IMR-90 (cell line): Measurements from ENCODE around the gene ISCA2. TPM values are rescaled to one million over a fixed set of nuclear protein-coding genes. Genes with fewer than 3 reads are reported as not detected.

ENCODE experiments used
- ATAC-seq: fragments of 200-7000 bp; cut with Tn5 transposase; 2 replicates; pipeline ENCODE4 v1.9.1; 2020; ENCODE audit warnings: low read depth, mild to moderate bottlenecking, moderate library complexity
- BruUV-seq: library from RNA; stranded (reverse); fragments of 400-500 nt; replicated peaks from 2 replicates; lab custom pipeline; 2021; lab: Mats Ljungman, UMichigan
- CTCF ChIA-PET: fragments of 300-600 bp; formaldehyde crosslinking; extraction: SDS; loops from one replicate; lab custom pipeline; 2021; ENCODE audit warnings: antibody characterized with exemption; lab: Yijun Ruan, JAX
- POLR2A ChIA-PET: fragments of 300-600 bp; sonication (Branson Sonifier 250); formaldehyde crosslinking; loops from one replicate; lab custom pipeline; 2022; ENCODE audit warnings: antibody characterized with exemption; ENCODE audit not compliant: unreplicated experiment; lab: Charles Lee
- DNase-seq: peaks from one replicate; pipeline ENCODE4 v3.0.0; 2013
- H2AFZ ChIP-seq: replicated peaks from 2 replicates; pipeline ENCODE3; 2013; ENCODE audit warnings: low read length, mild to moderate bottlenecking; ENCODE audit not compliant: poor library complexity
- H2AK5ac ChIP-seq: 2 replicates; pipeline ENCODE4 v1.6.1; 2013; ENCODE audit warnings: low read depth, low read length, inconsistent platforms
- H2AK9ac ChIP-seq: replicated peaks from 2 replicates; pipeline ENCODE3; 2013; ENCODE audit warnings: mild to moderate bottlenecking, low read depth, low read length, moderate library complexity; ENCODE audit not compliant: poor library complexity
- H2BK120ac ChIP-seq: 2 replicates; pipeline ENCODE4 v1.6.1; 2013; ENCODE audit warnings: low read depth, low read length, inconsistent platforms
- H2BK15ac ChIP-seq: 3 replicates; pipeline ENCODE4 v1.6.1; 2013; ENCODE audit warnings: low read depth, low read length, inconsistent platforms
- H2BK20ac ChIP-seq: 2 replicates; pipeline ENCODE4 v1.6.1; 2013; ENCODE audit warnings: low read depth, mild to moderate bottlenecking, inconsistent platforms, low read length, moderate library complexity
- H2BK5ac ChIP-seq: 2 replicates; pipeline ENCODE4 v1.6.1; 2013; ENCODE audit warnings: mild to moderate bottlenecking, low read depth, low read length, inconsistent platforms; ENCODE audit not compliant: poor library complexity, severe bottlenecking
- H3K14ac ChIP-seq: replicated peaks from 2 replicates; pipeline ENCODE4 v1.6.1; 2013; ENCODE audit warnings: low read depth, low read length, inconsistent platforms
- H3K18ac ChIP-seq: 2 replicates; pipeline ENCODE4 v1.6.1; 2013; ENCODE audit warnings: low read depth, low read length, control low read depth
- H3K23ac ChIP-seq: 2 replicates; pipeline ENCODE4 v1.6.1; 2013; ENCODE audit warnings: low read depth, low read length, inconsistent platforms
- H3K27ac ChIP-seq: 2 replicates; pipeline ENCODE4 v1.5.1; 2013; ENCODE audit warnings: mild to moderate bottlenecking, control low read depth, low read length; ENCODE audit not compliant: insufficient read depth
- H3K27me3 ChIP-seq: 2 replicates; pipeline ENCODE4 v1.6.1; 2013; ENCODE audit warnings: low read length; ENCODE audit not compliant: control insufficient read depth, insufficient read depth
- H3K36me3 ChIP-seq: 2 replicates; pipeline ENCODE4 v1.6.1; 2013; ENCODE audit warnings: low read length, mixed read lengths; ENCODE audit not compliant: control insufficient read depth, insufficient read depth
- H3K4ac ChIP-seq: 2 replicates; pipeline ENCODE4 v1.6.1; 2013; ENCODE audit warnings: low read depth, low read length, inconsistent platforms
- H3K4me1 ChIP-seq: 2 replicates; pipeline ENCODE4 v1.6.1; 2013; ENCODE audit warnings: low read length, mixed read lengths; ENCODE audit not compliant: control insufficient read depth, insufficient read depth
- H3K4me2 ChIP-seq: 2 replicates; pipeline ENCODE4 v1.6.1; 2013; ENCODE audit warnings: low read depth, mild to moderate bottlenecking, control low read depth, low read length, moderate library complexity
- H3K4me3 ChIP-seq: 2 replicates; pipeline ENCODE4 v1.5.1; 2013; ENCODE audit warnings: low read depth, mild to moderate bottlenecking, control low read depth, low read length, moderate library complexity; ENCODE audit not compliant: insufficient read depth
- H3K56ac ChIP-seq: 2 replicates; pipeline ENCODE4 v1.6.1; 2013; ENCODE audit warnings: low read length, inconsistent platforms; ENCODE audit not compliant: insufficient read depth; ENCODE audit errors: extremely low read depth
- H3K79me1 ChIP-seq, 2 experiments: 2 replicates each; pipeline ENCODE4 v1.6.1; 2013; ENCODE audit warnings: low read length in 2 of 2, inconsistent platforms in 1 of 2, low read depth in 1 of 2
- H3K9ac ChIP-seq: 2 replicates; pipeline ENCODE4 v1.6.1; 2013; ENCODE audit warnings: low read depth, low read length, control low read depth
- H3K9me1 ChIP-seq: 2 replicates; pipeline ENCODE4 v1.6.1; 2013; ENCODE audit warnings: low read length, inconsistent platforms; ENCODE audit not compliant: insufficient read depth
- H3K9me3 ChIP-seq: 2 replicates; pipeline ENCODE4 v1.6.1; 2013; ENCODE audit warnings: low read length; ENCODE audit not compliant: control insufficient read depth, insufficient read depth
- H4K20me1 ChIP-seq: 2 replicates; pipeline ENCODE4 v1.6.1; 2013; ENCODE audit warnings: low read length, inconsistent platforms; ENCODE audit not compliant: insufficient read depth
- H4K5ac ChIP-seq: 2 replicates; pipeline ENCODE4 v1.6.1; 2013; ENCODE audit warnings: mild to moderate bottlenecking, low read depth, low read length, control low read depth
- H4K8ac ChIP-seq, 2 experiments: 2 replicates each; pipeline ENCODE4 v1.6.1; 2013; ENCODE audit warnings: low read depth in 2 of 2, low read length in 2 of 2, control low read depth in 1 of 2, inconsistent platforms in 1 of 2
- H4K91ac ChIP-seq: 2 replicates; pipeline ENCODE4 v1.6.1; 2013; ENCODE audit warnings: low read depth, low read length, inconsistent platforms; ENCODE audit not compliant: insufficient read depth
- CEBPB ChIP-seq: IDR thresholded peaks from 2 replicates; pipeline ENCODE4 v1.6.1; 2012; ENCODE audit warnings: low read depth, low read length, improper control_type of control experiment
- CHD1 ChIP-seq: IDR thresholded peaks from 2 replicates; pipeline ENCODE4 v1.6.1; 2012; ENCODE audit warnings: low read depth, low read length, improper control_type of control experiment
- CTCF ChIP-seq: conservative IDR thresholded peaks from 2 replicates; pipeline ENCODE4 v1.5.1; 2012; ENCODE audit warnings: mild to moderate bottlenecking, low read depth, low read length, improper control_type of control experiment
- ELK1 ChIP-seq: fragments of 150-350 bp; IDR thresholded peaks from 2 replicates; pipeline ENCODE4 v1.6.1; 2016; ENCODE audit warnings: low read depth, mild to moderate bottlenecking, low read length, moderate library complexity, borderline replicate concordance
- FOS ChIP-seq: fragments of 150-350 bp; IDR thresholded peaks from 2 replicates; pipeline ENCODE4 v1.6.1; 2016; ENCODE audit warnings: low read depth, low read length
- MAFK ChIP-seq: IDR thresholded peaks from 2 replicates; pipeline ENCODE4 v1.6.1; 2012; ENCODE audit warnings: low read depth, low read length, improper control_type of control experiment
- MAZ ChIP-seq: IDR thresholded peaks from 2 replicates; pipeline ENCODE4 v1.6.1; 2012; ENCODE audit warnings: low read depth, mild to moderate bottlenecking, low read length, improper control_type of control experiment, moderate library complexity, borderline replicate concordance
- MXI1 ChIP-seq: IDR thresholded peaks from 2 replicates; pipeline ENCODE4 v1.6.1; 2012; ENCODE audit warnings: low read depth, mild to moderate bottlenecking, low read length, moderate library complexity, borderline replicate concordance
- NFE2L2 ChIP-seq: fragments of 150-350 bp; IDR thresholded peaks from 2 replicates; pipeline ENCODE4 v1.6.1; 2016; ENCODE audit warnings: low read depth, mild to moderate bottlenecking, low read length
- POLR2A ChIP-seq: IDR thresholded peaks from 2 replicates; pipeline ENCODE4 v1.6.1; 2012; ENCODE audit warnings: mild to moderate bottlenecking, low read depth, low read length
- RAD21 ChIP-seq: IDR thresholded peaks from 2 replicates; pipeline ENCODE4 v1.6.1; 2012; ENCODE audit warnings: low read length, improper control_type of control experiment
- RCOR1 ChIP-seq: IDR thresholded peaks from 2 replicates; pipeline ENCODE4 v1.6.1; 2012; ENCODE audit warnings: mild to moderate bottlenecking, low read length, improper control_type of control experiment; ENCODE audit not compliant: insufficient replicate concordance
- RFX5 ChIP-seq: IDR thresholded peaks from 2 replicates; pipeline ENCODE4 v1.8.0; 2012; ENCODE audit warnings: low read depth, mild to moderate bottlenecking, low read length, moderate library complexity
- SMC3 ChIP-seq: fragments of 150-350 bp; IDR thresholded peaks from 2 replicates; pipeline ENCODE4 v1.6.1; 2016; ENCODE audit warnings: low read depth, mild to moderate bottlenecking, antibody characterized with exemption, low read length, moderate library complexity
- USF2 ChIP-seq: fragments of 150-350 bp; IDR thresholded peaks from 2 replicates; pipeline ENCODE4 v1.6.1; 2017; ENCODE audit warnings: mild to moderate bottlenecking, antibody characterized with exemption, low read length, low read depth
- WGBS, 2 experiments: methylation state at CpG; one replicate each; pipeline versions ENCODE4 v1.1.5 to v1.1.7; 2013; ENCODE audit warnings: missing lambda C conversion rate in 2 of 2; ENCODE audit not compliant: insufficient read length in 1 of 2; ENCODE audit errors: extremely low coverage in 2 of 2; 5-methylcytosine and 5-hydroxymethylcytosine counted together
- dilution Hi-C: fragments of 300-500 bp; cut with HindIII; formaldehyde crosslinking; loops from one replicate; pipeline ENCODE4 v1.14.3; 2018; ENCODE audit warnings: low sequenced_read_pairs; ENCODE audit not compliant: unreplicated experiment
- in situ Hi-C: fragments of 300-500 bp; cut with MboI; formaldehyde crosslinking; loops from 3 replicates; pipeline ENCODE4 v1.14.3; 2019; ENCODE audit warnings: low sequenced_read_pairs, inconsistent platforms, mixed read lengths
- intact Hi-C: fragments of 100-400 bp; cut with micrococcal nuclease; formaldehyde crosslinking; loops from 2 replicates; pipeline ENCODE4 v1.10.0; 2022
- polyA plus RNA-seq, 3 experiments: library from polyadenylated mRNA; depleted of rRNA; stranded (reverse); fragments of >200 nt; gene quantifications; 2 replicates each; pipeline ENCODE4 v1.2.3, GENCODE V29; 2012; ENCODE audit warnings: low replicate concordance in 1 of 3
- total RNA-seq: library from RNA; depleted of rRNA; stranded (reverse); fragments of >200 nt; gene quantifications from 2 replicates; pipeline ENCODE4 v1.2.3, GENCODE V29; 2012

Gene ISCA2
- total and polyA plus RNA-seq, 2 of the 4 experiments (the other 2 are of a cell fraction) = 5.4 to 25.7 TPM

GRCh38 chr14:74459289-74459946 is 34.1 kb upstream of the ISCA2 start:
- H2AK5ac ChIP-seq = no peak overlapping the region
- ATAC-seq (peak; percentile 99), DNase-seq (peak; percentile 69)
- H3K79me1 ChIP-seq = no peaks in the 10 kb centered on the region
- H3K56ac ChIP-seq = no peak overlapping the region
- dilution Hi-C loops = no loop called here
- H3K4me2 ChIP-seq = no peak overlapping the region
- H3K23ac ChIP-seq = no peak overlapping the region
- H2BK15ac ChIP-seq = no peak overlapping the region
- H4K20me1 ChIP-seq = no peaks in the 10 kb centered on the region
- H2BK5ac ChIP-seq = no peak overlapping the region
- H2BK20ac ChIP-seq = no peak overlapping the region
- no peak overlapping the region for H3K9ac ChIP-seq
- no peak overlapping the region for H3K27ac ChIP-seq
- H3K14ac ChIP-seq = no peak overlapping the region
- no peaks in the 10 kb centered on the region for H3K9me3 ChIP-seq
- intact Hi-C loops = no loop called here
- H3K18ac ChIP-seq = no peak overlapping the region
- POLR2A ChIA-PET = no interaction called here
- no peak overlapping the region for H4K8ac ChIP-seq
- no peak overlapping the region for H2AK9ac ChIP-seq
- H2AFZ ChIP-seq = peak overlapping the region; percentile 65
- H3K4ac ChIP-seq = no peak overlapping the region
- no peak overlapping the region for H3K4me3 ChIP-seq
- no peaks in the 10 kb centered on the region; the same call in 1 of the 2 replicates for H3K4me1 ChIP-seq
- H2BK120ac ChIP-seq = no peak overlapping the region
- H3K9me1 ChIP-seq = no peaks in the 10 kb centered on the region
- 52% methylated on average over 2 of the region's 10 CpGs; no CpG with 5 or more reads in 1 of the 2 experiments for WGBS, 2 experiments
- no peak overlapping the region for H4K5ac ChIP-seq
- in situ Hi-C loops = no loop called here
- H3K36me3 ChIP-seq = no peaks in the 10 kb centered on the region
- CTCF ChIA-PET = no interaction called here
- BruUV-seq = no TSS peak
- no peak overlapping the region for H4K91ac ChIP-seq
- H3K27me3 ChIP-seq = peaks cover 50% of the 10 kb centered on the region
- no peak for TF ChIP-seq CHD1
- TF ChIP-seq CTCF = peak; percentile 75
- TF ChIP-seq SMC3 = peak; percentile 57
- 0 out of 2 replicates have a peak, but pooled peaks have one; percentile 28 for TF ChIP-seq MAZ
- TF ChIP-seq NFE2L2 = 0 out of 2 replicates have a peak, but pooled peaks have one; percentile 37
- no peak for TF ChIP-seq POLR2A
- peak; percentile 54 for TF ChIP-seq RAD21
- no peak for TF ChIP-seq RFX5
- TF ChIP-seq MAFK = no peak
- TF ChIP-seq CEBPB = no peak
- TF ChIP-seq RCOR1 = no peak
- TF ChIP-seq USF2 = no peak
- peak; percentile 56; the same call in 1 of the 2 replicates for TF ChIP-seq FOS
- TF ChIP-seq MXI1 = no peak
- no peak for TF ChIP-seq ELK1
